Measurements from ENCODE around the gene ZNF79.

DNA sequence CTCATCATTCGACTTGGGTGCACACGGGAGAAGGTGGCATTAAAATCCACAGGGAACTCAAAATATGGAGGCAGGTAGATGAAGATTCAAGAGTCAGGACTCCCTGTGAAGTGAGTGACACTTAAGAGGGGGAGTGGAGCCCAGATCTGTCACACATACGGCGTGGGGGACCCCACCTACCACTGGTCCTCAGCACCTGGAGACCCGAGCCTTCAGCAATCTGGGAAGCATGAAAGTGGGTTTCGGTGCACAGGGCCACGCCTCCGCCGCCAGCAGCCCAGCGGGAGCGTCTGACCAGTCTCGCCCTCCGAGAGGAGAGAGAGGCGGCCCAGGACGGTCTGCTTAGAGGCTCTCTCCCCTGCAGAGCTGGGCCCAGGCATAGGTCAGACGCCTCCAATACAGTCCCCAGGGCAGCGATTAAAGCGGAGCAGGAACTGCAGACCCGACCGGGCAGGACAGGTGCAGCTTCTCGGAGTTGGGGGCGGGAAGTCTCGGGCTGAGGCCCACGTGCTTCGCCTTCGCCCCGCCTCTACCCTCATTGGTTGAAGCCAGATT lies 27.9 kb upstream of the ZNF79 start:
- TF ChIP-seq, protein P1, sequence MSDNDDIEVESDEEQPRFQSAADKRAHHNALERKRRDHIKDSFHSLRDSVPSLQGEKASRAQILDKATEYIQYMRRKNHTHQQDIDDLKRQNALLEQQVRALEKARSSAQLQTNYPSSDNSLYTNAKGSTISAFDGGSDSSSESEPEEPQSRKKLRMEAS (IDR thresholded peaks at IDR 0.05): peak; percentile 97
- TF ChIP-seq CREB1 (IDR thresholded peaks at IDR 0.05; ENCODE audit: low read depth): 0 out of 2 replicates have a peak, but pooled peaks have one; percentile 11
- TF ChIP-seq EP300 (IDR thresholded peaks at IDR 0.05; ENCODE audit: borderline replicate concordance): no peak
- TF ChIP-seq REST (IDR thresholded peaks at IDR 0.05; ENCODE audit: low read depth): no peak
- no peak for TF ChIP-seq RAD21 (IDR thresholded peaks at IDR 0.05; ENCODE audit: low read depth)
- no peak; the same call in 1 of the 2 replicates for TF ChIP-seq TEAD4 (IDR thresholded peaks at IDR 0.05)
- TF ChIP-seq TAF1 (IDR thresholded peaks at IDR 0.05; ENCODE audit: low read depth): peak; percentile 35; the same call in 1 of the 2 replicates
- TF ChIP-seq YY1 (IDR thresholded peaks at IDR 0.05; ENCODE audit: low read depth): no peak

Measured in Ishikawa (cell line).